HG03354 (cell line): Measurements from ENCODE around the gene NDUFB6.
A peak's percentile ranks its signal among the peaks of the same experiment; 100 is the strongest.
"Not testable (repeated sequence)": the region's sequence is repeated elsewhere in the genome, so short reads cannot be mapped to it uniquely, and the experiment has no call there.

ENCODE experiments used
- ATAC-seq: cut with Tn5 transposase; IDR thresholded peaks from one replicate; pipeline ENCODE4 v1.9.1; 2021; ENCODE audit warnings: mild to moderate bottlenecking; ENCODE audit not compliant: unreplicated experiment, poor library complexity, severe bottlenecking

NDUFB6 gene

DNA sequence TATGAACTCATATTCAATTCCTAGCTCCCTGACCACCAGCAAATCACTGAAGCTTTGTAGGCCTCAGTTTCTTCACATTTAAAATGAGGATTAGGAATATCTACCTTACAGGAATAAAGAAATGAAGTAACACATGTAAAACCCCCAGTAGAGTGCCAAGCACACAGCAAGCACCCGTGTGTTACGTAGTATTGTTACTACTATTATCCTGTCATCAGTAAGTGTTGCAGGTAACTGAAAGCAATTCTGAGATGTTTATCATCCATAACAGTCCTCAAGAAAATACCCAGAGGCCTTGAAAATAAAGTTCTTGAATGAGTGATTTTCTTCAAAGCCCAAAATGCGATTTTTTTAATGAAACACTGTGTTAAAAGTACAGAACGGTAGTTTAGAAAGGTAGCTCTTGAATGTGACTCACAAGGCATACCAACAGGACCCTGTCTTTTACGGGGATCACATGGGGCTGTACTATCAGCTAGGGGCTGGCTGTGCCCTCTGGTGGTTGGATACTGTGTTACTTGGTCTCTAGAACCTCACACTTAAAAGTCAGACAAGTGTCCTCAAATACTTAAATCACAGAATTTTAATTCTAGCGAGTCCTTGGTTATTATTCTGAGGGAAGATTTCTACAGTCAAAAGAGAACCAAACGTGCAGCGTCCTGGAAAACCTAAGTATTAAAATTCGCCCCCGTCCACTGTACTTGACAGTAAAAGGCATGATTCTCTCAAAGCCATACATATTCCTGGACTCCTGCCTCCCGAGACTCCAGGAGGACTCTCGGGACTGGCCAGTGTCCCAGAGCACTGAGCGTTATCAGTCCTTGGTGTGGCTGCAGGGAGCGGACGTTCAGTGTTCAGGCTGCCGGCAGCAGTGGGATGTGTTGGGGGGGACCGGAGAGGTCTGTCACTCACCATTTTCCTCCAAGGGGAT lies 725 bp downstream of the NDUFB6 start:
- peak; percentile 92 for ATAC-seq

DNA sequence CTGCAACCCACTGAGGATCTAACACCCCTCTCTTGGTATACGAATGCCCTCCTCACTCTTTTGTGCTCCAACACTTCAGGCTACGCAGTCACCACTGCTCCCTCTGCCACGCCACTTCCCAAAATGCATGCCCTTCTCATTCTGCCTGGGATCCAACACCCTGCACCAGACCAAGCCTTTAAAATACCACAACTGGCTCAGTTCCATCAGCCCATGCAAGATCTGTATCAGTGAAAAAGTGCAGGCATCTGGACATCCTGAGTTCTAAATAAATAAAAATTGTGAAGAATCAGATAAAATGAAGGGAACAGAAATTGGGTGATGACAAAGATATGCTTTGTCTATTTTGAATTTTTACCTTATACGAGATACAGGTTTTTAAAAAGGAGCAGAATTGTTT lies 2.7 kb downstream of the NDUFB6 start:
- no peak for ATAC-seq

DNA sequence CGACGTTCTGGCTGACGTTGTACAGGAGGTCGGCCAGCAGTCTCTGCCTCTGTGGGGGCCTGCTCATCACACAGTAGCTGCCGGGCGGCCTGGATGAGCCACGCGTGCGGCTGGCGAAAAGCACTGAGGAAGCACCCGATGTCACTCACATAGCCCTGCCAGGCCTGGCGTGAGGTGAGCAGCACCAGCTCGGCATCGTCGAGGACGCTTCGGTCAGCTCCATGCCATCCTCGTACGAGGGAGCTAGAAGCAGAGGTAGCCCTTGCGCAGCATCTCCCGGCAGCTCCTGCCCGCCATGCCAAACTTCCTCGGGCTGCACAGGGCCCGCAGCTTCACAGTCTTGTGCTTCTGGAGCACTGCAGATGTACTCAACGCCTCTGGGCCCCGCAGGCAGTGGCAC lies 6.2 kb downstream of the NDUFB6 start:
- ATAC-seq: no peak

DNA sequence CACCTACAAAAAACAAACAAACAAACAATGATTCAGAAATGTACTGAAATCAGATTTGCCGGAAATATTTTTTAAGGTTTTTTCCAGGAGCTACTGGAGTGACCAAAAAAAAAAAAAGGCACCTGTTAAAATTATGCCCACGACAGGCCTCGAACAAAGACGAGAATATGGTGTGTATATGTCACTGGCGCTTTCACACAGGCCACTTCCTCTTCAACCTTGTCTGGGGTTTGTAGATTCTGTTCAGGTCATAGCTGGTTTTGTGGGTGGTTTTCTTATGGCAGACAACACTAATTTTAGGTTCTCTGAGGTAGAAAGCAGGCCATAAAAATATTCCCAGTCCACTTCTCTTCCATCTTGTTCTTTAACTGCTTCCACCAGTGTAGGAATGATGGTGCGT lies 7.0 kb downstream of the NDUFB6 start:
- no peak for ATAC-seq

DNA sequence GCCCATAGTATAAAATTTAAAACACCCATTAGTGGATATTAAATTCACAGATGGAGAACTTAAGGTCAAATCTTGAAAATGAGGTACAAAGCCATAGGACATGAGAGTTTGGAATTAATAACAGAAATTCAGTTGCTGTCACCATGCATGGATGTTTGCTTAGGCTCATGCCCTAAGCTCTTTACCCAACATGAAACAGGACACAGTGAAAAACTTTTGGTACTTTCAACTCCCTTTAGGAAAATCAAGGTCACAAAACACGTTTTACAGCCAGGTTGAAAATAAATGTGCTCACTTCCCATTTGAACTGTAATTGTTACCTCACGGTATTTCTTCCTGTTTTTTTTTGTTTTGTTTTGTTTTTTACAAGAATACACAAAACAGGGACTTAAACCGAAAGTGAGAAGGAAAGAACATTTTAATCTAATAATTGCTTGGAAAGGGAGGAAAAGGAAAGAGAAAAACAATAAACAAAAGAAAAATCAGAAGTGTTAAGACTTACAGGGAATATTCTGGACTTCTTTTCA lies 14.5 kb downstream of the NDUFB6 start:
- ATAC-seq: no peak

- no peak for ATAC-seq
Measured at GRCh38 chr9:32554591-32554990, 18.4 kb downstream of the NDUFB6 start.

DNA sequence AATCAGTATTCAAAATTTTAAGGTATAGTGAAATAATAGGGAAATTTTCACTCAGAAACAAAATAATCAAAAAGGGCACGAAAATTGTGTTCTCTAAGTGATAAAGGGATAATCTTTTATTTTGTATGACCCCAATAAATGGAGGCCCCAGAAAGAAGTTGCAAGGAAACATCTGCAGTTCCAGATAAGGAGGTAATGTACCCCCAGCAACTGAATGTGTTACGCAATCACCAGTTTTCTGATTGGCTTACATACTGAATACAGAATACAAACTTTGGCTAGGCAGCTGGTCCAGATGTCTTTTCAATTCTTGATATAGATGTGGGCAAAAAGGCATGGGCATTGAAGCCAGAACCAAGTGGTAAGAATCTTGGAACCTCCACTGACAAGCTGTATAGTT lies 18.9 kb downstream of the NDUFB6 start:
- no peak for ATAC-seq

GRCh38 chr9:32552172-32552872 lies 20.6 kb downstream of the NDUFB6 start, which contains the start of the genes SMIM27 and TOPORS:
Gene SMIM27, plus strand, starts transcription at chr9:32552327. Its CDS starts 108 bp downstream, at chr9:32552435.
Gene TOPORS, minus strand, starts transcription at chr9:32552586. Its CDS starts 150 bp downstream, at chr9:32552436.
- peak; percentile 73 for ATAC-seq

GRCh38 chr9:32551276-32552051 lies 21.5 kb downstream of the NDUFB6 start:
- peak; percentile 17 for ATAC-seq

- peak; percentile 74 for ATAC-seq
Measured at GRCh38 chr9:32550562-32551275, 22.2 kb downstream of the NDUFB6 start.

GRCh38 chr9:32550150-32550561 lies 22.8 kb downstream of the NDUFB6 start:
- no peak for ATAC-seq

DNA sequence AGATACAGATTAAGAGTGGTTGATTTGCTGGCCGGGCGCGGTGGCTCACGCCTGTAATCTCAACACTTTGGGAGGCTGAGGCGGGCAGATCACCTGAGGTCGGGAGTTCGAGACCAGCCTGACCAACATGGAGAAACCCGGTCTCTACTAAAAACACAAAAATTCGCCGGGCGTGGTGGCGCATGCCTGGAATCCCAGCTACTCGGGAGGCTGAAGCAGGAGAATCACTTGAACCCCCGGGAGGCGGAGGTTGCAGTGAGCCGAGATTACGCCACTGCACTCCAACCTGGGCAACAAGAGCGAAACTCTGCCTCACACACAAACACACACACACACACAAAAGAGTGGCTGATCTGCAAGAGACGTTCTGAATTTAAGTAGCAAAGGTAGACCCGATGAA lies 24.7 kb downstream of the NDUFB6 start:
- not testable (repeated sequence) for ATAC-seq

DNA sequence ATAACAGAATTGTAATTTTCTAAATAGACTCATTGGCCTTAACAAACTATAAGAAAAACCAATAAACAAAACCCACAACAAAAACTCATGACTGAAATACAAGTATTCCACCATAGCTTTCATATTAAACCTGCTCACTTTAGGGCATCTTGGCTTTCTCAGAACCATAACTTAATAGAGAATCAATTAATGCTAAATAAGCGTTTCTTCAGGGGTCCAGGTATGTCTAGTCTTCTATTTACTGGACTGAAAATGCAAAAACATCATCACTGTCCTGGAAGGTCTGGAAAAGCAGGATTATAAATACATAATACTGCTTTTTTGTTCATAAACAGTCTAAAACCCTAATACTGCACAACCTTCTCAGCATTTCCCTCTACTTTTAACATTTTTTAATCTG lies 27.1 kb downstream of the NDUFB6 start:
- ATAC-seq: no peak

- no peak for ATAC-seq
Measured at GRCh38 chr9:32543047-32543446, 29.9 kb downstream of the NDUFB6 start.

DNA sequence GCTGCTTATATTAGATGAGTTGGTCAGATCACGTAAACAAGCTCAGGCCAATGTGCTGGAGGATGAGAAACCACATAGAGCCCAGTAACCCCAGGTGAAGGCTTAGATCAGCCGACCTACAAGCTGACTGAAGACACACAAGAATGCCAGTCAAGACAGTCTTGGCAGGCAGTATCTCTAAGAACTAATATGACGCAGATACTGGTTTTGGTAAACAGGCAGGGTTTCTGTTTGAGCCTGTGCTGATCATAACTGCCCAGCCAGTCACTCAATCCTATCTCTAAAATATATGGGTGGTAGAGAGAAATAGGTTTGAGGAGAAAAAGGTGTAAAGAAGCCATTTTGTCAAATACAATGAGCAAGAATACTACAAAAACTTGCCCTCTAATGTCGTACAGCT lies 39.1 kb downstream of the NDUFB6 start:
- no peak for ATAC-seq

- ATAC-seq: no peak
Measured at GRCh38 chr9:32533336-32533735, 39.6 kb downstream of the NDUFB6 start.

GRCh38 chr9:32526707-32527048 lies 46.3 kb downstream of the NDUFB6 start:
- no peak for ATAC-seq

DNA sequence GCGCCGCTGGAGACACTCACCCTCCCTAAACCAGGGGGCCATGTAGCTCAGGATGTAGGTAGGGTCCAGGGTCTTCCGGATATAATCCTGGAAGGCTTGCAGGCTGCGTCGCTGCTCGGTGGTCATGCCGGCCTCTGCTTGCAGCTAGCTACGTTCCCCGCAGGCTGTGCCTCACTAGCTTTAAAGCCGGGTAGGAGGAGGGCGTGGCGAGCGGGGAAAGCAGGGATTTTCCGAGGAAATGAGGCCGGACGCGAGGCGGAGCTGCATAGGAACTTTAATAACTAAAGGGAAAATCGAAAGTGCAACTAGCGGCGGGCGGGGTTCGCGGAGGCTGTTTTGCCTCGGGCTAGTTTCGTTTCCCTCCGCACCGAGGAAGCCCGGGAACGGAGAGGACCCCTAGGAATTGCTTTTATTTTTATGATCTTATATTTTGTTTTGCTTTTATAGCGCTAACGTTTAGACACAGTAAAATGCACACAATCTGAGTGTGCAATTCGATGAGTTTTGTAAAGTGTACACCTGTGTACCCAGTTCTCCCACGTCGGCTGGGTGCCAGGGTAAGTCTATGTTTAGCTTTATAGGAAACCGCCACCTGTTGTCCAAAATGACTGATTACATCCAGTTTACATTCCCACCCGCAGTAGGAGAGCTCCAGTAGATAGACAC lies 46.8 kb downstream of the NDUFB6 start, which contains the start of gene RIGI:
Gene RIGI (minus strand): TSS at position 156 of the 666 bp plus-strand sequence. CDS start 30 bp downstream, at position 126.
- ATAC-seq: peak; percentile 78

- peak; percentile 29 for ATAC-seq
Measured at GRCh38 chr9:32525709-32526030, 47.3 kb downstream of the NDUFB6 start.
